Neuron (in vitro differentiated cells): ENCODE results near the gene MTARC1.

Experiments
- H2AFZ ChIP-seq: one replicate; pipeline ENCODE4 v1.6.1; 2013; ENCODE audit warnings: low read depth, mild to moderate bottlenecking, inconsistent platforms, low read length, moderate library complexity
- H3K27me3 ChIP-seq: one replicate; pipeline ENCODE4 v1.6.1; 2013; ENCODE audit warnings: low read length; ENCODE audit not compliant: insufficient read depth
- H3K36me3 ChIP-seq: one replicate; pipeline ENCODE4 v1.6.1; 2013; ENCODE audit warnings: low read length; ENCODE audit not compliant: insufficient read depth
- H3K4me1 ChIP-seq: one replicate; pipeline ENCODE4 v1.6.1; 2013; ENCODE audit warnings: low read length; ENCODE audit not compliant: insufficient read depth
- H3K4me3 ChIP-seq: 2 replicates; pipeline ENCODE4 v1.5.1; 2013; ENCODE audit warnings: mild to moderate bottlenecking, low read length, moderate library complexity
- H3K9me3 ChIP-seq: one replicate; pipeline ENCODE4 v1.6.1; 2013; ENCODE audit warnings: low read length

MTARC1 gene

GRCh38 chr1:220813013-220813412 is 26.3 kb downstream of the MTARC1 start:
- Histone ChIP-seq H3K4me3 (no peak overlapping the region), H3K4me1 (no peaks in the 10 kb centered on the region), H3K9me3 (no peaks in the 10 kb centered on the region)

GRCh38 chr1:220815409-220815808 is 28.7 kb downstream of the MTARC1 start:
- no peaks in the 10 kb centered on the region for H3K9me3 ChIP-seq

More at GRCh38 chr1:220813013-220813412, 26.3 kb downstream of the MTARC1 start:
- Histone ChIP-seq H2AFZ (no peak overlapping the region), H3K36me3 (no peaks in the 10 kb centered on the region), H3K27me3 (no peaks in the 10 kb centered on the region)

GRCh38 chr1:220817907-220818306 is 31.2 kb downstream of the MTARC1 start:
- Histone ChIP-seq H2AFZ (no peak overlapping the region), H3K36me3 (no peaks in the 10 kb centered on the region), H3K4me1 (no peaks in the 10 kb centered on the region), H3K27me3 (no peaks in the 10 kb centered on the region), H3K9me3 (no peaks in the 10 kb centered on the region), H3K4me3 (no peak overlapping the region)

More at GRCh38 chr1:220815409-220815808, 28.7 kb downstream of the MTARC1 start:
- Histone ChIP-seq H3K4me3 (no peak overlapping the region), H3K4me1 (no peaks in the 10 kb centered on the region), H3K36me3 (no peaks in the 10 kb centered on the region), H3K27me3 (no peaks in the 10 kb centered on the region), H2AFZ (no peak overlapping the region)

- Histone ChIP-seq H3K9me3 (no peaks in the 10 kb centered on the region), H2AFZ (no peak overlapping the region), H3K36me3 (no peaks in the 10 kb centered on the region), H3K4me3 (no peak overlapping the region), H3K4me1 (no peaks in the 10 kb centered on the region), H3K27me3 (no peaks in the 10 kb centered on the region)
These were observed 31.9 kb downstream of the MTARC1 start for GRCh38 chr1:220818421-220819173.

- H3K9me3 ChIP-seq: no peaks in the 10 kb centered on the region
- no peaks in the 10 kb centered on the region for H3K4me1 ChIP-seq
- H2AFZ ChIP-seq: no peak overlapping the region
- H3K36me3 ChIP-seq: no peaks in the 10 kb centered on the region
- H3K4me3 ChIP-seq: no peak overlapping the region
- H3K27me3 ChIP-seq: no peaks in the 10 kb centered on the region
These were observed 32.8 kb downstream of the MTARC1 start for GRCh38 chr1:220819467-220820026.

GRCh38 chr1:220824031-220824989 is 37.6 kb downstream of the MTARC1 start:
- H3K4me3 ChIP-seq: no peak overlapping the region
- no peaks in the 10 kb centered on the region for H3K9me3 ChIP-seq
- no peaks in the 10 kb centered on the region for H3K36me3 ChIP-seq
- no peak overlapping the region for H2AFZ ChIP-seq
- H3K27me3 ChIP-seq: no peaks in the 10 kb centered on the region
- no peaks in the 10 kb centered on the region for H3K4me1 ChIP-seq

- no peak overlapping the region for H3K4me3 ChIP-seq
- H3K9me3 ChIP-seq: no peaks in the 10 kb centered on the region
- H2AFZ ChIP-seq: no peak overlapping the region
- no peaks in the 10 kb centered on the region for H3K36me3 ChIP-seq
- H3K4me1 ChIP-seq: no peaks in the 10 kb centered on the region
- H3K27me3 ChIP-seq: no peaks in the 10 kb centered on the region
These were observed 39.3 kb downstream of the MTARC1 start for GRCh38 chr1:220825819-220826551.

GRCh38 chr1:220826729-220827128 is 40.0 kb downstream of the MTARC1 start:
- Histone ChIP-seq H3K4me3 (no peak overlapping the region), H3K36me3 (no peaks in the 10 kb centered on the region), H3K27me3 (no peaks in the 10 kb centered on the region), H3K4me1 (no peaks in the 10 kb centered on the region), H2AFZ (no peak overlapping the region), H3K9me3 (no peaks in the 10 kb centered on the region)

GRCh38 chr1:220827445-220828178 is 40.9 kb downstream of the MTARC1 start:
- H3K27me3 ChIP-seq: no peaks in the 10 kb centered on the region
- H3K4me1 ChIP-seq: no peaks in the 10 kb centered on the region
- H3K4me3 ChIP-seq: no peak overlapping the region
- H2AFZ ChIP-seq: no peak overlapping the region
- no peaks in the 10 kb centered on the region for H3K9me3 ChIP-seq
- no peaks in the 10 kb centered on the region for H3K36me3 ChIP-seq

- H3K36me3 ChIP-seq: no peaks in the 10 kb centered on the region
- no peaks in the 10 kb centered on the region for H3K4me1 ChIP-seq
- H2AFZ ChIP-seq: no peak overlapping the region
- H3K27me3 ChIP-seq: no peaks in the 10 kb centered on the region
- H3K4me3 ChIP-seq: no peak overlapping the region
- no peaks in the 10 kb centered on the region for H3K9me3 ChIP-seq
These were observed 41.4 kb downstream of the MTARC1 start for GRCh38 chr1:220828179-220828490.

- H3K36me3 ChIP-seq: no peaks in the 10 kb centered on the region
- H3K4me1 ChIP-seq: no peaks in the 10 kb centered on the region
- H3K9me3 ChIP-seq: no peaks in the 10 kb centered on the region
- no peaks in the 10 kb centered on the region for H3K27me3 ChIP-seq
- H2AFZ ChIP-seq: no peak overlapping the region
- H3K4me3 ChIP-seq: no peak overlapping the region
These were observed 42.4 kb downstream of the MTARC1 start for GRCh38 chr1:220828950-220829586.

- Histone ChIP-seq H3K4me1 (no peaks in the 10 kb centered on the region), H3K9me3 (no peaks in the 10 kb centered on the region), H2AFZ (no peak overlapping the region), H3K4me3 (no peak overlapping the region), H3K27me3 (no peaks in the 10 kb centered on the region), H3K36me3 (no peaks in the 10 kb centered on the region)
These were observed 46.7 kb downstream of the MTARC1 start for GRCh38 chr1:220833436-220833835.
